HG03135 (cell line): ENCODE results near the gene MSL3.

Source experiments
- ATAC-seq: cut with Tn5 transposase; IDR thresholded peaks from one replicate; pipeline ENCODE4 v1.9.1; 2021; ENCODE audit warnings: mild to moderate bottlenecking, moderate library complexity; ENCODE audit not compliant: unreplicated experiment

Gene MSL3

DNA sequence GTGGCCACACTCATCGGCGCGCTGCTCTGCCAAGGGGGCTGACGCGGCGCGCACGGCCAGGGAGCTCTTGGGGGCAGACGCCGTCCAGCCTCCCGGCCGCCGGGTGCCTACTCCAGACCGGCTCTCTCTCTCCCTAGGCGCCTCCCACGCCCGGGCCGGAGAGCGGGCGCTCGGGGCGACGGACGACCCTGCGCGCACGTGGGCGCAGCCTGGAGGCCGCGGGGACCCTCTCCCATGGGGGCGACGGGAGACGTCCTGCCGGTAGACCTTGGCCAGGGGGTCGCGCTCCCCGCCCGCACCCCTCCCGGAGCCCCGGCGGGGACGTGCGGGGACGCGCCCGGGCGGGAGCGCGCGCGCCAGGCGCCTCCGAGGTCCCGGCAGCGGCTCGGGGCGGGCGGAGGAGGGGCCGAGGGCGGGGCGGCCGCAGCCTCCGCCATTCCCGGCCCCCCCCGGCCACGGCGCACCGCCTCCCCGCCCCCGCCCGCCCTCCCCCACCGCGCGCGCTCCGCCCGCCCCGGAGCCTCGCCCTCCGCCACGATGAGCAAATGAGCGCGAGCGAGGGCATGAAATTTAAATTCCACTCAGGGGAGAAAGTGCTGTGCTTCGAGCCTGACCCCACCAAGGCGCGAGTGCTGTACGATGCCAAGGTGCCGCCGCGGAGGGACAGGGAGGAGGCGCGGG lies at the start of gene MSL3:
TSS of gene MSL3 (plus strand) at position 519 of the 681 bp plus-strand sequence. CDS start at position 546, 27 bp downstream.
- peak; percentile 38 for ATAC-seq

GRCh38 chrX:11722304-11722703 lies 35.7 kb upstream of the MSL3 start:
- no peak for ATAC-seq

DNA sequence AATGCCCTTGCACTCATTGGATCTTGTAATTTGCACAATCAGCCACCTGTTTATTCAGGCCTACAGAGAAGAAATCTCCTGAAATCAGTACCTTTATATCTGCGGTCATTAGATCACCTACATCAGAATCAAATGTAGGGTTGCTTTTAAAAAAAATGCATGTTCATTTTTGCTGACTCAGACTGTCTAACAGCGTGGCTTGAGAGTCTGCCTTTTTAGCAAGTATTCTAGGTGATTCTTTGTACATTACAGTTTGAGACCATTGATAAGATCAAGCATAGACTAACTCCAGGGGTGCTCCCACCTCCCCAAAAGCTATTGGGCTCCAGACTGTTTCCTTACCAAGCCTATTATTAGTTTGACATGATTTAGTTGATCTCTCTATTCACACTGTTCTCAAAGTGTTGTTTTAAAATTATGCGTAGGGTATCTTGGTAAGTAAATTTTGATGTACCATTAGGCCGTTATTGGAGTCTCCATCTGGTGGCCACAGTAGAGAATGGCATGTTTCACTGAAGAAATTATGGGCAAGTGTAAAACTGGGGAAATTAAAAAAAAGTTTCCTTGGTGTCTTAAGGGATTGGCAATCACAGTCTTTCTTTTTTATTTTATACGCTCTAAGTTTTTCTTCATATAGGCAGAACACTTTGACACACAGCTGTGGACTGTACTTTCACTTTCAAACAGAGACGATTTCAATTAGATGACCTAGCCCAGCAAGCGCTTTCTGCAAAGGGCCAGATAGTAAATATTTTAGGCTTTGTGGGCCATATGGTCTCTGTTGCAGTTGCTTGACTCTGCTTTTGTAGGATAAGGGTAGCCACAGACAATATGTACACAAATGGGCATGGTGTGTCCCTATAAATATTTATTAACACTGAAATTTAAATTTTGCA lies 33.7 kb upstream of the MSL3 start:
- no peak for ATAC-seq

DNA sequence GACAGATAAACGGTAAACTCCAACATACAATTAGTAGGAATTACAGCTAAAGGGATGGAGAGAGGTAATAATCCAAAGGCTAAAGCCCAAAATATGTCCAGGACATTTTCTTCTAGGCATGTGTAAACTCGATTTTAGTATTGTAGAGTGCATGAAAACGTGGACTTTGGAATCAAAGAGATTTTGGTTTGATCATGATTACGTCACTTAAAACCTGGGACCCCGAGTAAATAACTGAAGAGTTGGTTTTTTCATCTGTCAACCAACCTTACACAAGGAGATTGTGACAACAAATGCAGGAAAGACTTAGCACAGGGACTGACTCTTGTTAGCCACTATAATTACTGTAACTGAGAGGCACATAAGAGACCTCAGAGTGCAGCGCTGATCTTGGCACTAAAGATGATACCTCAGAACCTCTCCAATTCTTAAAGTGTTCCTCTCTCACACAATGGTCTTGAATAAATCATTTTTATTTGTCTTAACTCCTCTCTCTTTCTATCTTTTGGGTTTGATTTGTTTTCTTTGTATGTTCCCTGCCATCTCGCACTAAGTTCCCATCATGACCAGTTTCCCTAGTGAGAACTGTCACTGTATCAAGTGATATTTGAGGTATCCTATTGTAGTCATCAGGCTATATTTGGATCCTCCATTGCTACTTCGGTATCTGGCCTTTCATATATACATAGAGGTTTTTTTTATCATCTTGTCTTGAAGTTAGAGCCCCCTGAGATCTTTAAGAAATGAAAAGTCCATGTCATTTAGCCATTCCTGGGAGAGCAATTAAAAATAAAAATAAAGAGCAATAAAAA lies 32.2 kb upstream of the MSL3 start:
- ATAC-seq = no peak

DNA sequence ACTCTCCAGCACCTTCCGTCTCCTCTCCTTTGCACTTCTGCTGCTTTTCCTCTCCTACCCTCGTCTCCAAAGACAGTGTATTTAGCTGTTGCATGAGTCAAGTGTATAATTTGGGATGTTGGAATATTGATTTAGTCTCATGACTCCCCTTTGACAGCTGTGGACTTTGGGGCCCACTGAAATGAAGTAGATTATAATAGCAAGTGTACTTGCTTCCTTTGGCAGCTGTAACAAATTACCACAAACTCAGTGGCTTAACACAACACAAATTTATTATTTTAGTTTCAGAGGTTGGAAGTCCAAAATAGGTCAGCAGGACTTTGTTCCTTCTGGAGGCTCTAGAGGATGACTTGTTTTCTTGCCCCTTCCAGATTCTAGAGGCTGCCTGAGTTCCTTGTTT lies 29.5 kb upstream of the MSL3 start:
- ATAC-seq = no peak

- peak; percentile 61 for ATAC-seq
These were observed 24.4 kb upstream of the MSL3 start for GRCh38 chrX:11733614-11734013.

GRCh38 chrX:11739776-11740175 lies 18.3 kb upstream of the MSL3 start:
- no peak for ATAC-seq

- ATAC-seq = no peak
These were observed 17.2 kb upstream of the MSL3 start for GRCh38 chrX:11740794-11741193.

- no peak for ATAC-seq
These were observed 16.5 kb upstream of the MSL3 start for GRCh38 chrX:11741574-11741973.

GRCh38 chrX:11745881-11746280 lies 12.2 kb upstream of the MSL3 start:
- ATAC-seq = no peak

DNA sequence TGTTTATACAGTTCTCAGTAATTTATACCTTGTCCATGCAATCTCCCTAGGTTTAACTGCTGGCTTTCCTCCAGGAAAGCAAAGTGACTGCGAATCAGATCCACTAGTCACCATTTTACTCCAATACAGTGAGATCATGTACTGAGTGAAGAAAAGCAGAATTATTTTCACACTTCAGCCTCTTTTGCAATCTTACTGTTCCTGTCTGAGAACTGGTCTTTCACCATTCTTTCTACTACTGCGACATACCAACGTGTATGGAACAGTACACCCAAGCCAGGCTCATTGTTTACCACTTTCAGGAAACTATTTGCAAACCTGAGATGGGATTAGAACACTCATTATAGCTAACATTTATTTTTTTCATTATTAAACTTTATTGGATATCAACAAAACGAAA lies 8.0 kb upstream of the MSL3 start:
- ATAC-seq = no peak

- no peak for ATAC-seq
These were observed 7.3 kb upstream of the MSL3 start for GRCh38 chrX:11750694-11751093.

DNA sequence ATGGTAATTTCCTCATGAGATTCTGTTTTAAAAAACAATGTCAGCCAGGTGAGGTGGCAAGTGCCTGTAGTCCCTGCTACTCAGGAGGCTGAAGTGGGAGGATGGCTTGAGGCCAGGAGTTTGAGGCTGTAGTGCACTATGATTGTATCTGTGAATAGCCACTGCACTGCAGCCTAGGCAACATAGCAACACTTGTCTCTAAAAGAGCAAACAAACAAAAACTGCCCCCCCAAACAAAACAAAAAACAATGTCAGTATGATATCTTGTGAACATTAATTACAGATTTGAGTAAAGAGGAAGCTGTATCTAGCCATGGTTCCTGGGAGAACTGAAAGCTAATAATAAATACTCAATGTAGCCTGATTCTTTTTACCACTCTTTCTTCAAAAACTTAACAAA lies 6.8 kb upstream of the MSL3 start:
- ATAC-seq = no peak

- no peak for ATAC-seq
These were observed 4.4 kb upstream of the MSL3 start for GRCh38 chrX:11753668-11754067.

DNA sequence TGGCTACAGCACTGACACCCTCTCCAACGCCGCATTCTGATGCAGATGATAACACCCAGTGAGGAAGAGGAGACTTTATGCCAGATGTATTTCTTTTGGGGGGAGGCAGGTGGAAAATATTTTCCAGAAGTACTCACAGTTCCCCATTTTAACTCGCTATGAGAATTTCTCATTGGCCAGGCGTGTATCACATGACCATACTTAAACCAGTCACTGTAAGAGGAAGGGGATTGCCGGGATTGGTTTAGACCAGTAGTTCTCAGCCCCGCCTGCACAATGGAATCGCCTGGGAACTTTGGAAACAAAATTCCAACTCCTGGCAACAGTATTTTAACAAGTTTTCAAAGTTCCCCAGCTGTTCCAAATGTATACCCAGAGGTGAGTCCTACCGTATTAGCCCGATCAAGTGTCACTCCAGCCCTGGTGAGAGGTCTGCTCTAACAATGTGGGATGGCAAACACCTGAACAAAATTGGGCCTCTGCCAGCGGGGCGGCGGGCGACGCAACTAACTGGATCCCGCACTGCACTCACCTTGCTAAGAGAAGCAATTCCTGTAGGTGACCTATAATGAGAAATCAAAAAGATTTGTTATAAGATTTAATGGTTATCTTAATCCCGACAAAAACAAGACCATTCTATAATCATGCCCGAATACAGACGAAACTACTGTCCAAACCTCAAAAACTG lies 2.9 kb upstream of the MSL3 start:
- ATAC-seq = no peak

- ATAC-seq = no peak
These were observed 2.3 kb upstream of the MSL3 start for GRCh38 chrX:11755724-11756123.

GRCh38 chrX:11756354-11757318 lies 1.4 kb upstream of the MSL3 start:
- ATAC-seq = no peak

DNA sequence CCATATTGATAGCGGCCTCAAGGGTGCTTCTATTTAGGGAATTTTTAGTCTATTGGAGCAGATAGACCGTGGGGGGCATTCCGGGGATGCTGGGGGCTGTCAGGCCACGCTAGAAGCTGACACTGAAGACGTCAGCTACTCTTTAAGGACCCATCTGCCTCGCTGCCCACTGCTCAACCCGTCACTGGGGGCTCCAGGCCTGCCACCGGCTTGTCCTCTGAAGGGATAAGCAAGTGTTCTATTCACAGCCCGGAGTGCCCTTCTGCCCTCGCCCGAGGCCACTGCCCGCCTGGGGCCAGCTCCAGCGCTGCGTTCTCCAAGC lies 679 bp upstream of the MSL3 start:
- no peak for ATAC-seq

DNA sequence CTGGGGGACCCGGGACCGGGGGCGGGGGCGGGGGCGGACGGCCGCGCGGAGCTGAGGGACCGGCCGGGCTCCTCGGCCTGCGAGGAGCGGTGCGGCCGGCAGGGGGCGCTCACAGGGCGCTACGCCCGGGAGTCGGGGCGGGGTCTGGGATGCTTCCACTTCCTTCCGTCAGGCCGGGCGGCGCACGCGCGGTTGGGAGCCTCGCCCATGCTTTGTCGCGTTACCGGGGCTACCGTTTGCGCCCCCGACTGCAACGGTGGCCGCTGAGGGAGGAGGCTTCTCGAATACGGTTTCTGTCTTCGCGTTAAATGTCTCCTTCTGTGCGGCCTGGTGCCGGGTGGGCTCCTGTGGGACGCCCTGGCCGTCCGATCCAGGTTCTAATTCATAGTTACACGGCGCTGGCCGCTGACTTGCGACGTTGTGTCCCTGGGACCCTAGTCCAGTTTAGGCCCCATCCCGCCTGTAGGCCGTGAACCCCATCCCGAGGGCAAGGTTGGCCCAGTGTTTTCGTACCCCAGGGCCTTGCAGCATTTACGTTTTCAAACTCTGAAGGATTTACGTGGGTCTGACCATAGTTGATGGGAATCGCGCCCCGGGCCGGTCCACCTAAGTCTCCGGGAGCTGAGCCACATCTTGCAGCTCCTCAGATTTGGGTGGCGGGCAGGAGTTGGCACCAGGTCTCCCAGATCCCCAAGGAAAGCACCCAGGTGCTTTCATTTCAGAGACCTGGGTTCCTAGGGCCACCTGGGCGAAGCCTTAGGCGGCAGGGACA lies 549 bp downstream of the MSL3 start:
- ATAC-seq = peak; percentile 46
